ENCODE measurements around the gene KIAA0825. TPM values are rescaled to one million over a fixed set of nuclear protein-coding genes. Genes with fewer than 3 reads are reported as not detected.

Gene KIAA0825
- total RNA-seq, 1 donor from 2014 or later = 0.26 TPM

GRCh38 chr5:94285984-94286383, 332.4 kb downstream of the KIAA0825 start:
- no peaks in the 10 kb centered on the region for H3K36me3 ChIP-seq (ENCODE audit: control insufficient read depth, insufficient read depth, low read length)
- no peak overlapping the region for H3K4me3 ChIP-seq (ENCODE audit: low read depth, low read length)
- no peak for FAIRE-seq
- no peak for DNase-seq (ENCODE audit: low read depth)
- no peak for TF ChIP-seq CTCF (IDR thresholded peaks at IDR 0.05; ENCODE audit: insufficient read depth, low read length, severe bottlenecking)
- no peaks in the 10 kb centered on the region for H3K27me3 ChIP-seq (ENCODE audit: control insufficient read depth, insufficient read depth, low read length)

GRCh38 chr5:94283093-94283492, 335.3 kb downstream of the KIAA0825 start:
- TF ChIP-seq CTCF (IDR thresholded peaks at IDR 0.05; ENCODE audit: insufficient read depth, low read length, severe bottlenecking) = no peak
- FAIRE-seq = no peak
- H3K4me3 ChIP-seq (ENCODE audit: low read depth, low read length) = no peak overlapping the region
- H3K36me3 ChIP-seq (ENCODE audit: control insufficient read depth, insufficient read depth, low read length) = no peaks in the 10 kb centered on the region
- no peak for DNase-seq (ENCODE audit: low read depth)
- H3K27me3 ChIP-seq (ENCODE audit: control insufficient read depth, insufficient read depth, low read length) = no peaks in the 10 kb centered on the region

GRCh38 chr5:94281236-94281801, 337.1 kb downstream of the KIAA0825 start:
- no peak for FAIRE-seq
- DNase-seq (ENCODE audit: low read depth) = no peak
- TF ChIP-seq CTCF (IDR thresholded peaks at IDR 0.05; ENCODE audit: insufficient read depth, low read length, severe bottlenecking) = no peak
- Histone ChIP-seq H3K36me3 (ENCODE audit: control insufficient read depth, insufficient read depth, low read length) (no peaks in the 10 kb centered on the region), H3K27me3 (ENCODE audit: control insufficient read depth, insufficient read depth, low read length) (no peaks in the 10 kb centered on the region), H3K4me3 (ENCODE audit: low read depth, low read length) (no peak overlapping the region)

- Histone ChIP-seq H3K27me3 (ENCODE audit: control insufficient read depth, insufficient read depth, low read length) (no peaks in the 10 kb centered on the region), H3K4me3 (ENCODE audit: low read depth, low read length) (no peak overlapping the region), H3K36me3 (ENCODE audit: control insufficient read depth, insufficient read depth, low read length) (no peaks in the 10 kb centered on the region)
- no peak for TF ChIP-seq CTCF (IDR thresholded peaks at IDR 0.05; ENCODE audit: insufficient read depth, low read length, severe bottlenecking)
- DNase-seq (ENCODE audit: low read depth) (no peak), FAIRE-seq (no peak)
Measured at GRCh38 chr5:94276751-94277150, 341.7 kb downstream of the KIAA0825 start.

GRCh38 chr5:94276048-94276447, 342.4 kb downstream of the KIAA0825 start:
- DNase-seq (ENCODE audit: low read depth) = peak; percentile 26
- FAIRE-seq = no peak
- no peak for TF ChIP-seq CTCF (IDR thresholded peaks at IDR 0.05; ENCODE audit: insufficient read depth, low read length, severe bottlenecking)

GRCh38 chr5:94274707-94275106, 343.7 kb downstream of the KIAA0825 start:
- Histone ChIP-seq H3K36me3 (ENCODE audit: control insufficient read depth, insufficient read depth, low read length) (no peaks in the 10 kb centered on the region), H3K27me3 (ENCODE audit: control insufficient read depth, insufficient read depth, low read length) (no peaks in the 10 kb centered on the region)
- FAIRE-seq = no peak

More at GRCh38 chr5:94276048-94276447, 342.4 kb downstream of the KIAA0825 start:
- Histone ChIP-seq H3K4me3 (ENCODE audit: low read depth, low read length) (no peak overlapping the region), H3K27me3 (ENCODE audit: control insufficient read depth, insufficient read depth, low read length) (no peaks in the 10 kb centered on the region), H3K36me3 (ENCODE audit: control insufficient read depth, insufficient read depth, low read length) (no peaks in the 10 kb centered on the region)

More at GRCh38 chr5:94274707-94275106, 343.7 kb downstream of the KIAA0825 start:
- H3K4me3 ChIP-seq (ENCODE audit: low read depth, low read length) = no peak overlapping the region
- TF ChIP-seq CTCF (IDR thresholded peaks at IDR 0.05; ENCODE audit: insufficient read depth, low read length, severe bottlenecking) = no peak
- no peak for DNase-seq (ENCODE audit: low read depth)

Measured in bronchial epithelial cell (primary cell).